ENCODE results near the gene REELD1. TPM values are rescaled to one million over a fixed set of nuclear protein-coding genes. Genes with fewer than 3 reads are reported as not detected.

REELD1 gene
- total and polyA plus RNA-seq, 9 of the 15 experiments (the other 6 are each of a cell fraction or from before 2014, with no cell fraction given), result not detected

GRCh38 chr4:146278986-146279385 lies 64.6 kb downstream of the REELD1 start:
- peaks cover 0 to 5% of the 10 kb centered on the region in 2 experiments; a peak in 2 of 5 replicates for H3K4me1 ChIP-seq (replicated peaks in 1 of 2; ENCODE audit: control insufficient read depth in 2 of 2, insufficient read depth in 2 of 2, low read length in 2 of 2)
- ChIA-PET CTCF (ENCODE audit: low intra/inter-chr PET ratio) (no interaction called here), POLR2A (no interaction called here)
- no peaks in the 10 kb centered on the region for H3K9me1 ChIP-seq (ENCODE audit: control insufficient read depth, insufficient read depth, low read length)
- H2AFZ ChIP-seq (ENCODE audit: low read depth, low read length), result no peak overlapping the region
- no peaks in the 10 kb centered on the region for H3K27me3 ChIP-seq (ENCODE audit: control insufficient read depth in 2 of 2, insufficient read depth in 2 of 2, low read length in 2 of 2)
- TF ChIP-seq ZNF592 (IDR thresholded peaks at IDR 0.05), result no peak
- no peak for TF ChIP-seq MED1 (CRISPR knock-in tag; IDR thresholded peaks at IDR 0.05; ENCODE audit: borderline replicate concordance)
- no peak for TF ChIP-seq SRSF9 (IDR thresholded peaks at IDR 0.05; ENCODE audit: borderline replicate concordance, low read depth, low read length)
- TF ChIP-seq ZNF217 (CRISPR knock-in tag; IDR thresholded peaks at IDR 0.05), result no peak
- no peak for TF ChIP-seq ZNF143 (CRISPR knock-in tag; IDR thresholded peaks at IDR 0.05)
- no peaks in the 10 kb centered on the region for H3K36me3 ChIP-seq (ENCODE audit: control insufficient read depth, insufficient read depth, low read length)
- FAIRE-seq, result no peak
- H3K79me2 ChIP-seq (ENCODE audit: control insufficient read depth, insufficient read depth, low read length), result no peaks in the 10 kb centered on the region
- DNase-seq (ENCODE audit: extremely low read depth in 1 of 4, low spot score in 3 of 4), result no peak
- H4K20me1 ChIP-seq (replicated peaks; ENCODE audit: control insufficient read depth, insufficient read depth, low read length), result no peaks in the 10 kb centered on the region
- 74% methylated on average over 1 of the region's 1 CpG for WGBS (ENCODE audit: insufficient coverage, low coverage, missing lambda C conversion rate)
- no peak overlapping the region for H3K27ac ChIP-seq (ENCODE audit: extremely low read depth, low read depth, low read length)
- H3K4me3 ChIP-seq, result no peak overlapping the region
- no peak for ATAC-seq
- in situ Hi-C loops (cut with MboI), result no loop called here
- H3K9me3 ChIP-seq (replicated peaks; ENCODE audit: control insufficient read depth, insufficient read depth, low read depth, low read length), result no peaks in the 10 kb centered on the region
- H3K4me2 ChIP-seq (ENCODE audit: insufficient read depth, low read length), result no peak overlapping the region
- intact Hi-C loops (cut with micrococcal nuclease), result loop anchor here (5.0 kb wide), 1 partner anchor 457 kb away; no protein-coding TSS in a partner anchor
- no peak overlapping the region for H3K9ac ChIP-seq (ENCODE audit: insufficient read depth in 1 of 2, low read depth in 2 of 2, low read length in 2 of 2)
- BruUV-seq (replicated peaks), result no TSS peak

Other genes with a start within 250 kb of the REELD1 start
- 64.4 and 83.2 TPM in 2 replicates for gene LSM6, start 38.8 kb upstream of the REELD1 start, total RNA-seq (2014; rRNA removed)
- gene LSM6, start 38.8 kb upstream of the REELD1 start, total RNA-seq (2014; rRNA removed; fragmentation: Illumina TruSeq; extraction: Trizol), result 86.6 and 102 TPM in 2 replicates
- gene LSM6, start 38.8 kb upstream of the REELD1 start, total RNA-seq (2015; rRNA removed; fragmentation: Illumina TruSeq; extraction: Trizol), result 144 and 150 TPM in 2 replicates
- gene LSM6, start 38.8 kb upstream of the REELD1 start, total RNA-seq (2021), result 38.7 and 42.1 TPM in 2 replicates
- 17.5 and 39.9 TPM in 2 replicates for gene LSM6, start 38.8 kb upstream of the REELD1 start, polyA plus RNA-seq (2011; rRNA removed)
- 102 TPM in 2 replicates for gene LSM6, start 38.8 kb upstream of the REELD1 start, polyA plus RNA-seq (2014; fragmentation: Illumina TruSeq; extraction: Trizol)
- 100 to 1,000 TPM in 1 of 2 experiments, 10 to 100 TPM in 1; 97.4 to 111 TPM for gene LSM6, start 38.8 kb upstream of the REELD1 start, polyA plus RNA-seq (2014; fragmentation: Nextera tagmentation; extraction: Ambion mirVana)
- gene LSM6, start 38.8 kb upstream of the REELD1 start, polyA plus RNA-seq (2014; rRNA removed), result 99.8 and 110 TPM in 2 replicates

Data from K562 (cell line).